HepG2 (cell line): ENCODE measurements around the gene TRAPPC5. TPM values are rescaled to one million over a fixed set of nuclear protein-coding genes. Genes with fewer than 3 reads are reported as not detected.

ENCODE experiments used
- ATAC-seq: fragments of 200-7000 bp; cut with Tn5 transposase; 3 replicates; pipeline ENCODE4 v1.9.1; 2020; ENCODE audit warnings: mild to moderate bottlenecking, moderate library complexity
- BruUV-seq: library from RNA; stranded (reverse); fragments of 400-500 nt; replicated peaks from 2 replicates; lab custom pipeline; 2021; lab: Mats Ljungman, UMichigan
- CTCF ChIA-PET: fragments of 300-600 bp; formaldehyde crosslinking; extraction: SDS; loops from one replicate; lab custom pipeline; 2021; ENCODE audit warnings: low total read pairs, inconsistent platforms, low intra/inter-chr PET ratio; lab: Yijun Ruan, JAX
- POLR2A ChIA-PET: fragments of 350-600 bp; sonication (Branson Sonifier 250); formaldehyde crosslinking; loops from one replicate; lab custom pipeline; 2020; ENCODE audit warnings: antibody characterized with exemption, inconsistent platforms; lab: Yijun Ruan, JAX
- DNase-seq: peaks from one replicate; pipeline ENCODE4 v3.0.0-alpha.2; 2015; ENCODE audit warnings: low spot score
- FAIRE-seq: peaks from 3 replicates; lab custom pipeline; 2011; peaks lifted over from hg19 to GRCh38; lab: Jason Lieb, UNC
- H2AFZ ChIP-seq: one replicate; pipeline ENCODE4 v1.6.1; 2011; ENCODE audit warnings: low read length, inconsistent platforms
- H3K27ac ChIP-seq: fragments of 300-600 bp; 3 replicates; pipeline ENCODE4 v1.8.0; 2011; ENCODE audit warnings: mixed run types, mild to moderate bottlenecking, mixed read lengths, low read length, inconsistent platforms; ENCODE audit not compliant: insufficient read depth; ENCODE audit errors: extremely low read length
- H3K27me3 ChIP-seq, 2 experiments: fragments of 200-600 bp in 1 of 2; 2 replicates in 1 of 2; 3 replicates in 1 of 2; pipeline versions ENCODE4 v1.6.0 to v1.8.0; 2011; ENCODE audit warnings: low read length in 2 of 2, mild to moderate bottlenecking in 2 of 2, moderate library complexity in 2 of 2, inconsistent platforms in 1 of 2; ENCODE audit not compliant: insufficient read depth in 2 of 2, control insufficient read depth in 1 of 2
- H3K36me3 ChIP-seq, 2 experiments: fragments of 200-600 bp in 1 of 2; replicated peaks in 1 of 2; 2 replicates in 1 of 2; 3 replicates in 1 of 2; pipeline versions ENCODE4 v1.5.1 to v1.8.0; 2011; ENCODE audit warnings: low read length in 2 of 2, inconsistent platforms in 1 of 2; ENCODE audit not compliant: insufficient read depth in 2 of 2, control insufficient read depth in 1 of 2
- H3K4me1 ChIP-seq: 2 replicates; pipeline ENCODE4 v1.5.1; 2012; ENCODE audit warnings: low read length, inconsistent platforms; ENCODE audit not compliant: insufficient read depth
- H3K4me2 ChIP-seq: 2 replicates; pipeline ENCODE4 v1.6.0; 2011; ENCODE audit warnings: low read depth, low read length, inconsistent platforms
- H3K4me3 ChIP-seq, 3 experiments: fragments of 200-600 bp in 1 of 3; sonication (generic), shearing (Covaris generic) in 1 of 3; replicated peaks in 1 of 3; 2 replicates each; pipeline ENCODE4 v1.5.1; 2011 to 2016; ENCODE audit warnings: low read length in 3 of 3, inconsistent platforms in 2 of 3, low read depth in 2 of 3, mild to moderate bottlenecking in 2 of 3, control low read depth in 1 of 3, mixed read lengths in 1 of 3; ENCODE audit not compliant: insufficient read depth in 1 of 3
- H3K79me2 ChIP-seq: one replicate; pipeline ENCODE4 v1.6.1; 2011; ENCODE audit warnings: low read length, inconsistent platforms; ENCODE audit not compliant: insufficient read depth
- H3K9ac ChIP-seq: 2 replicates; pipeline ENCODE4 v1.6.0; 2011; ENCODE audit warnings: mild to moderate bottlenecking, low read depth, low read length, inconsistent platforms; ENCODE audit not compliant: insufficient read depth
- H3K9me3 ChIP-seq: 2 replicates; pipeline ENCODE4 v1.5.1; 2012; ENCODE audit warnings: mild to moderate bottlenecking, low read length
- H4K20me1 ChIP-seq: 2 replicates; pipeline ENCODE4 v1.6.0; 2011; ENCODE audit warnings: inconsistent platforms, mild to moderate bottlenecking, low read length, moderate library complexity; ENCODE audit not compliant: insufficient read depth
- CREB1 ChIP-seq, 2 experiments: fragments of 450-650 bp in 1 of 2; IDR thresholded peaks; 2 replicates each; pipeline ENCODE4 v1.6.1; 2016 to 2017; ENCODE audit warnings: control low read depth in 1 of 2, mild to moderate bottlenecking in 1 of 2, missing compliant biosample characterization in 1 of 2, missing genetic modification characterization in 1 of 2
- FOXP1 ChIP-seq, 2 experiments: fragments of 450-650 bp in 1 of 2; IDR thresholded peaks; 2 replicates each; pipeline ENCODE4 v1.6.1; 2017 to 2018; ENCODE audit warnings: antibody characterized with exemption in 1 of 2
- GZF1 ChIP-seq: sonication (generic); formaldehyde crosslinking; IDR thresholded peaks from 2 replicates; pipeline ENCODE4 v1.5.1; 2020; ENCODE audit warnings: mild to moderate bottlenecking, missing genetic modification reagents
- HOXA9 ChIP-seq: sonication (generic); formaldehyde crosslinking; IDR thresholded peaks from 2 replicates; pipeline ENCODE4 v1.8.1; 2022; ENCODE audit warnings: missing genetic modification reagents, mild to moderate bottlenecking, moderate library complexity, borderline replicate concordance
- ISL2 ChIP-seq: sonication (generic); formaldehyde crosslinking; IDR thresholded peaks from 2 replicates; pipeline ENCODE4 v1.5.0; 2020; ENCODE audit warnings: missing genetic modification reagents
- MYNN ChIP-seq: sonication (generic); formaldehyde crosslinking; IDR thresholded peaks from 2 replicates; pipeline ENCODE4 v1.4.0; 2020; ENCODE audit warnings: mild to moderate bottlenecking, low read depth, missing genetic modification reagents
- NCOA5 ChIP-seq: sonication (generic); formaldehyde crosslinking; IDR thresholded peaks from 2 replicates; pipeline ENCODE4 v1.4.0; 2020; ENCODE audit warnings: missing genetic modification reagents
- TBX2 ChIP-seq: sonication (generic); formaldehyde crosslinking; IDR thresholded peaks from 2 replicates; pipeline ENCODE4 v1.5.0; 2020; ENCODE audit warnings: missing genetic modification reagents, mild to moderate bottlenecking, borderline replicate concordance
- ZFP82 ChIP-seq: sonication (generic); formaldehyde crosslinking; IDR thresholded peaks from 2 replicates; pipeline ENCODE4 v1.5.1; 2020; ENCODE audit warnings: mild to moderate bottlenecking, missing genetic modification reagents, borderline replicate concordance
- ZNF142 ChIP-seq: sonication (generic); formaldehyde crosslinking; IDR thresholded peaks from 2 replicates; pipeline ENCODE4 v1.4.0; 2020; ENCODE audit warnings: missing genetic modification reagents
- ZNF18 ChIP-seq: sonication (generic); formaldehyde crosslinking; IDR thresholded peaks from 2 replicates; pipeline ENCODE4 v1.8.0; 2022; ENCODE audit warnings: mild to moderate bottlenecking, missing genetic modification reagents; ENCODE audit not compliant: insufficient replicate concordance
- ZNF44 ChIP-seq: sonication (generic); formaldehyde crosslinking; IDR thresholded peaks from 2 replicates; pipeline ENCODE4 v1.5.1; 2020; ENCODE audit warnings: mild to moderate bottlenecking, missing genetic modification reagents
- WGBS: methylation state at CpG from one replicate; pipeline ENCODE4 v1.1.6; 2017; ENCODE audit warnings: low lambda C conversion rate; 5-methylcytosine and 5-hydroxymethylcytosine counted together
- in situ Hi-C: cut with HindIII; loops from 2 replicates; pipeline ENCODE4 v1.10.0; 2017; ENCODE audit warnings: low pct_unique_long_range_greater_than_20kb; ENCODE audit not compliant: extremely low pct_ligation_motif_present
- intact Hi-C: fragments of 100-400 bp; cut with micrococcal nuclease; formaldehyde crosslinking; loops from one replicate; pipeline ENCODE4 v1.10.0; 2022; ENCODE audit not compliant: unreplicated experiment
- polyA plus RNA-seq, 8 experiments: library from polyadenylated mRNA; depleted of rRNA in 3 of 8; stranded (reverse) in 7 of 8; unstranded in 1 of 8; fragments of >200 nt; fragmentation: Illumina TruSeq in 4 of 8; extraction: Trizol in 4 of 8; gene quantifications; 2 replicates each; pipeline versions ENCODE4 v1.2.1 to v1.2.3, GENCODE V29; 2011 to 2016; ENCODE audit warnings: low read depth in 4 of 8, missing spikeins in 1 of 8, mixed read lengths in 1 of 8; ENCODE audit not compliant: insufficient read depth in 1 of 8
- total RNA-seq, 5 experiments: library from RNA; depleted of rRNA; stranded (reverse); fragments of >200 nt; fragmentation: Illumina TruSeq; extraction: Trizol; gene quantifications; 2 replicates each; pipeline ENCODE4 v1.2.3, GENCODE V29; 2016; ENCODE audit warnings: low read depth in 1 of 5

TRAPPC5 gene
- total and polyA plus RNA-seq, 2 of the 13 experiments (the other 11 are each of a cell fraction or from before 2014, with no cell fraction given) = 38.5 to 78.7 TPM

- H3K9ac ChIP-seq = no peak overlapping the region
Observed at GRCh38 chr19:7692417-7693088, 11.9 kb downstream of the TRAPPC5 start.

GRCh38 chr19:7694499-7694898 lies 13.9 kb downstream of the TRAPPC5 start:
- BruUV-seq = no TSS peak
- H3K4me2 ChIP-seq = no peak overlapping the region
- in situ Hi-C loops = no loop called here
- CTCF ChIA-PET = no interaction called here
- H3K79me2 ChIP-seq = no peaks in the 10 kb centered on the region
- no peak overlapping the region for H3K27ac ChIP-seq
- no peaks in the 10 kb centered on the region for H3K4me1 ChIP-seq
- ATAC-seq (no peak), FAIRE-seq (no peak), DNase-seq (no peak)
- no peaks in the 10 kb centered on the region for H3K36me3 ChIP-seq
- no peaks in the 10 kb centered on the region for H3K9me3 ChIP-seq
- H4K20me1 ChIP-seq = no peaks in the 10 kb centered on the region
- no peak overlapping the region for H3K4me3 ChIP-seq
- POLR2A ChIA-PET = no interaction called here
- H3K27me3 ChIP-seq = peaks cover 1 to 25% of the 10 kb centered on the region in 2 experiments; a peak in 4 of 5 replicates
- H3K9ac ChIP-seq = no peak overlapping the region
- 10% methylated on average over 3 of the region's 4 CpGs for WGBS
- intact Hi-C loops = no loop called here
- H2AFZ ChIP-seq = no peak overlapping the region
- TF ChIP-seq FOXP1 (IDR thresholded peaks at IDR 0.05) = no peak
- TF ChIP-seq FOXP1 (CRISPR knock-in tag; IDR thresholded peaks at IDR 0.05) = no peak
- TF ChIP-seq ZNF18 (CRISPR knock-in tag) = no peak
- TF ChIP-seq ZNF142 (CRISPR knock-in tag) = no peak
- no peak for TF ChIP-seq ISL2 (CRISPR knock-in tag)
- no peak for TF ChIP-seq TBX2 (CRISPR knock-in tag)
- TF ChIP-seq HOXA9 (CRISPR knock-in tag) = no peak
- TF ChIP-seq NCOA5 (CRISPR knock-in tag) = no peak
- TF ChIP-seq ZNF44 (CRISPR knock-in tag) = no peak
- TF ChIP-seq GZF1 = no peak

More at GRCh38 chr19:7692417-7693088, 11.9 kb downstream of the TRAPPC5 start:
- TF ChIP-seq MYNN (CRISPR knock-in tag) (no peak), ZFP82 (CRISPR knock-in tag) (no peak), CREB1 (IDR thresholded peaks at IDR 0.05) (peak; percentile 12; the same call in 1 of the 2 replicates), CREB1 (CRISPR knock-in tag; IDR thresholded peaks at IDR 0.05) (no peak)
- CTCF ChIA-PET = no interaction called here
- Histone ChIP-seq H3K4me2 (no peak overlapping the region), H3K27me3 (peaks cover 1 to 15% of the 10 kb centered on the region in 2 experiments), H3K36me3 (no peaks in the 10 kb centered on the region), H2AFZ (no peak overlapping the region), H4K20me1 (no peaks in the 10 kb centered on the region), H3K4me3 (no peak overlapping the region), H3K4me1 (no peaks in the 10 kb centered on the region), H3K9me3 (no peaks in the 10 kb centered on the region), H3K27ac (no peak overlapping the region), H3K79me2 (no peaks in the 10 kb centered on the region)
- no TSS peak for BruUV-seq
- FAIRE-seq = no peak
- WGBS = 53% methylated on average over 13 of the region's 13 CpGs
- POLR2A ChIA-PET = no interaction called here
- intact Hi-C loops (no loop called here), in situ Hi-C loops (no loop called here)
- DNase-seq = no peak
- ATAC-seq = no peak
